ENCODE measurements around the gene CFAP251.

The CFAP251 gene

GRCh38 chr12:121946313-121947025 lies 28.1 kb downstream of the CFAP251 start:
- no peak for DNase-seq (ENCODE audit: low read depth, low spot score)
- H3K4me1 ChIP-seq (ENCODE audit: insufficient read depth, insufficient read length), result peaks cover 3% of the 10 kb centered on the region
- no peak overlapping the region for H3K4me3 ChIP-seq (ENCODE audit: insufficient read length, low read depth)
- H3K9ac ChIP-seq (ENCODE audit: insufficient read length, low read depth), result no peak overlapping the region
- peaks cover 3% of the 10 kb centered on the region; the same call in 1 of the 2 replicates for H3K9me3 ChIP-seq (ENCODE audit: insufficient read depth, low read length)
- no peaks in the 10 kb centered on the region for H3K27me3 ChIP-seq (ENCODE audit: insufficient read depth, insufficient read length)
- peaks cover 12% of the 10 kb centered on the region for H3K36me3 ChIP-seq (ENCODE audit: insufficient read depth, insufficient read length, low read length)
- TF ChIP-seq SUZ12 (IDR thresholded peaks at IDR 0.05; ENCODE audit: extremely low read depth, insufficient read depth, insufficient read length) (no peak), YY1 (IDR thresholded peaks at IDR 0.05; ENCODE audit: insufficient read depth, insufficient read length) (no peak), ZNF274 (IDR thresholded peaks at IDR 0.05; ENCODE audit: low read depth, low read length) (no peak)

GRCh38 chr12:121947981-121948380 lies 29.6 kb downstream of the CFAP251 start:
- H3K36me3 ChIP-seq (ENCODE audit: insufficient read depth, insufficient read length, low read length), result peaks cover 3% of the 10 kb centered on the region
- H3K4me1 ChIP-seq (ENCODE audit: insufficient read depth, insufficient read length), result peaks cover 3% of the 10 kb centered on the region
- no peak for DNase-seq (ENCODE audit: low read depth, low spot score)
- H3K9me3 ChIP-seq (ENCODE audit: insufficient read depth, low read length), result peaks cover 3% of the 10 kb centered on the region; the same call in 1 of the 2 replicates
- TF ChIP-seq SUZ12 (IDR thresholded peaks at IDR 0.05; ENCODE audit: extremely low read depth, insufficient read depth, insufficient read length), result no peak
- no peak for TF ChIP-seq YY1 (IDR thresholded peaks at IDR 0.05; ENCODE audit: insufficient read depth, insufficient read length)
- TF ChIP-seq ZNF274 (IDR thresholded peaks at IDR 0.05; ENCODE audit: low read depth, low read length), result no peak
- H3K4me3 ChIP-seq (ENCODE audit: insufficient read length, low read depth), result no peak overlapping the region
- H3K9ac ChIP-seq (ENCODE audit: insufficient read length, low read depth), result no peak overlapping the region
- H3K27me3 ChIP-seq (ENCODE audit: insufficient read depth, insufficient read length), result no peaks in the 10 kb centered on the region

- H3K36me3 ChIP-seq (ENCODE audit: insufficient read depth, insufficient read length, low read length), result no peaks in the 10 kb centered on the region
- no peaks in the 10 kb centered on the region for H3K27me3 ChIP-seq (ENCODE audit: insufficient read depth, insufficient read length)
- no peak overlapping the region for H3K9ac ChIP-seq (ENCODE audit: insufficient read length, low read depth)
- no peak overlapping the region for H3K4me3 ChIP-seq (ENCODE audit: insufficient read length, low read depth)
- peaks cover 3% of the 10 kb centered on the region; the same call in 1 of the 2 replicates for H3K9me3 ChIP-seq (ENCODE audit: insufficient read depth, low read length)
- no peak for TF ChIP-seq YY1 (IDR thresholded peaks at IDR 0.05; ENCODE audit: insufficient read depth, insufficient read length)
- TF ChIP-seq ZNF274 (IDR thresholded peaks at IDR 0.05; ENCODE audit: low read depth, low read length), result no peak
- no peak for TF ChIP-seq SUZ12 (IDR thresholded peaks at IDR 0.05; ENCODE audit: extremely low read depth, insufficient read depth, insufficient read length)
- H3K4me1 ChIP-seq (ENCODE audit: insufficient read depth, insufficient read length), result peaks cover 3% of the 10 kb centered on the region
- DNase-seq (ENCODE audit: low read depth, low spot score), result no peak
Observed at GRCh38 chr12:121949648-121950397, 31.4 kb downstream of the CFAP251 start.

- TF ChIP-seq SUZ12 (IDR thresholded peaks at IDR 0.05; ENCODE audit: extremely low read depth, insufficient read depth, insufficient read length), result no peak
- Histone ChIP-seq H3K9me3 (ENCODE audit: insufficient read depth, low read length) (no peaks in the 10 kb centered on the region), H3K27me3 (ENCODE audit: insufficient read depth, insufficient read length) (no peaks in the 10 kb centered on the region), H3K4me3 (ENCODE audit: insufficient read length, low read depth) (no peak overlapping the region), H3K9ac (ENCODE audit: insufficient read length, low read depth) (no peak overlapping the region), H3K36me3 (ENCODE audit: insufficient read depth, insufficient read length, low read length) (no peaks in the 10 kb centered on the region), H3K4me1 (ENCODE audit: insufficient read depth, insufficient read length) (no peaks in the 10 kb centered on the region)
- no peak for DNase-seq (ENCODE audit: low read depth, low spot score)
Observed at GRCh38 chr12:121953117-121953692, 34.8 kb downstream of the CFAP251 start.

- Histone ChIP-seq H3K4me3 (ENCODE audit: insufficient read length, low read depth) (no peak overlapping the region), H3K9me3 (ENCODE audit: insufficient read depth, low read length) (no peaks in the 10 kb centered on the region), H3K27me3 (ENCODE audit: insufficient read depth, insufficient read length) (no peaks in the 10 kb centered on the region), H3K36me3 (ENCODE audit: insufficient read depth, insufficient read length, low read length) (no peaks in the 10 kb centered on the region), H3K9ac (ENCODE audit: insufficient read length, low read depth) (no peak overlapping the region), H3K4me1 (ENCODE audit: insufficient read depth, insufficient read length) (no peaks in the 10 kb centered on the region)
- no peak for DNase-seq (ENCODE audit: low read depth, low spot score)
- no peak for TF ChIP-seq ZNF274 (IDR thresholded peaks at IDR 0.05; ENCODE audit: low read depth, low read length)
- TF ChIP-seq SUZ12 (IDR thresholded peaks at IDR 0.05; ENCODE audit: extremely low read depth, insufficient read depth, insufficient read length), result no peak
- no peak for TF ChIP-seq YY1 (IDR thresholded peaks at IDR 0.05; ENCODE audit: insufficient read depth, insufficient read length)
Observed at GRCh38 chr12:121953695-121954094, 35.3 kb downstream of the CFAP251 start.

GRCh38 chr12:121955258-121956237 lies 37.2 kb downstream of the CFAP251 start:
- H3K9ac ChIP-seq (ENCODE audit: insufficient read length, low read depth), result no peak overlapping the region
- peaks cover under 1% of the 10 kb centered on the region for H3K36me3 ChIP-seq (ENCODE audit: insufficient read depth, insufficient read length, low read length)
- no peaks in the 10 kb centered on the region for H3K4me1 ChIP-seq (ENCODE audit: insufficient read depth, insufficient read length)
- no peak overlapping the region for H3K4me3 ChIP-seq (ENCODE audit: insufficient read length, low read depth)
- H3K9me3 ChIP-seq (ENCODE audit: insufficient read depth, low read length), result no peaks in the 10 kb centered on the region
- DNase-seq (ENCODE audit: low read depth, low spot score), result no peak
- no peaks in the 10 kb centered on the region for H3K27me3 ChIP-seq (ENCODE audit: insufficient read depth, insufficient read length)
- TF ChIP-seq ZNF274 (IDR thresholded peaks at IDR 0.05; ENCODE audit: low read depth, low read length) (no peak), YY1 (IDR thresholded peaks at IDR 0.05; ENCODE audit: insufficient read depth, insufficient read length) (no peak), SUZ12 (IDR thresholded peaks at IDR 0.05; ENCODE audit: extremely low read depth, insufficient read depth, insufficient read length) (no peak)
